Glutamatergic neuron (in vitro differentiated cells): ENCODE data around the gene PHLDB1. TPM values are rescaled to one million over a fixed set of nuclear protein-coding genes. Genes with fewer than 3 reads are reported as not detected.

ENCODE experiments used
- DNase-seq: peaks from one replicate; pipeline ENCODE4 v3.0.0; 2022
- H3K27ac Mint-ChIP-seq: one replicate; pipeline ENCODE4 v1.8.0; 2020; ENCODE audit warnings: mild to moderate bottlenecking, mixed read lengths, inconsistent platforms; ENCODE audit not compliant: unreplicated experiment
- H3K27me3 Mint-ChIP-seq: one replicate; pipeline ENCODE4 v1.8.0; 2020; ENCODE audit warnings: mild to moderate bottlenecking, moderate library complexity, mixed read lengths, inconsistent platforms; ENCODE audit not compliant: unreplicated experiment
- H3K36me3 Mint-ChIP-seq: one replicate; pipeline ENCODE4 v1.8.0; 2020; ENCODE audit warnings: mild to moderate bottlenecking, mixed read lengths, inconsistent platforms; ENCODE audit not compliant: unreplicated experiment
- H3K4me1 Mint-ChIP-seq: one replicate; pipeline ENCODE4 v1.8.0; 2020; ENCODE audit warnings: mild to moderate bottlenecking, low read depth, mixed read lengths, inconsistent platforms; ENCODE audit not compliant: unreplicated experiment
- H3K4me3 Mint-ChIP-seq: one replicate; pipeline ENCODE4 v1.8.0; 2020; ENCODE audit warnings: mild to moderate bottlenecking, mixed read lengths, inconsistent platforms; ENCODE audit not compliant: unreplicated experiment
- H3K9me3 Mint-ChIP-seq: one replicate; pipeline ENCODE4 v1.8.0; 2020; ENCODE audit warnings: mild to moderate bottlenecking, moderate library complexity, mixed read lengths, inconsistent platforms; ENCODE audit not compliant: unreplicated experiment
- microRNA-seq: library from miRNA; unstranded; fragments of <30 nt; microRNA quantifications from one replicate; pipeline ENCODE4, GENCODE V29; 2020; ENCODE audit not compliant: unreplicated experiment
- total RNA-seq: library from RNA; stranded (reverse); fragmentation: NEBNext Ultra II Directional; extraction: Animal tissue kit (Norgen Biotek cat#: 25700); gene quantifications from one replicate; pipeline ENCODE4 v1.2.1, GENCODE V29; 2021; ENCODE audit not compliant: unreplicated experiment
- TF ChIP-seq, protein P1 (sequence below): fragments of 200-600 bp; sonication (generic); IDR thresholded peaks from one replicate; pipeline ENCODE4 v1.5.0; 2021; ENCODE audit not compliant: partially characterized antibody, unreplicated experiment

Gene PHLDB1
- total RNA-seq, 1 donor from 2014 or later: 78.4 TPM

DNA sequence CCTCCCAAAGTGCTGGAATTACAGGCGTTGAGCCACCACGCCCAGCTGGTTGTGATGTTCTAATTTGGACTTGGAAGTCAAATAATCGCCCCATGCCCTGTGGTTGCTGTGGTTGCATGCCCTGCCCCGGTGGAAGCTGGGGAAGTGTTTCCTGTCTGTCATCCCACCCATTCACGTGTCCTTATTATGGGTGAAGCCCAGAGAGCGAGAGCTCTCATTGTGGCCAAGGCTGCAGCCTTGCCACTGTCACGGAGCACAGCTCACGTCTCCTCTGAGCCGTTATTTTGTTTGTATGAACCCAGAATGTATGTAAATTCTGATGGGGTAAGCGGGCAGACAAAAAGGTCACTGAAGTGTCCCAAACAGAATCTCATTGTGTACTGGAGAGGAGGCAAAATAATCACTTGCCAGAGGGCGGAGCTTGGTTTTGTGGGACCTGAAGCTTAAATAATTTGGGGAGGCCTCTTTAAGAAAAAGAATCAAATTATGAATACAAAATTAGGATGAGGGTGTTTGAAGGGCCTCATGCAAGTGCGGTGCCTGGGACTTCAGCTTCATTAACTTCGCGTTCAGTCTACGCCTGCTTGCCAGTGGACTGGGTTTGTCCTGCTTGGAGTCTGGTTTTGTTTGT lies 97.8 kb downstream of the PHLDB1 start:
- Mint-ChIP-seq H3K27ac (no peak overlapping the region), H3K27me3 (no peaks in the 10 kb centered on the region), H3K9me3 (no peaks in the 10 kb centered on the region), H3K4me1 (peaks cover 3% of the 10 kb centered on the region), H3K36me3 (no peaks in the 10 kb centered on the region), H3K4me3 (no peak overlapping the region)
- TF ChIP-seq, protein P1, sequence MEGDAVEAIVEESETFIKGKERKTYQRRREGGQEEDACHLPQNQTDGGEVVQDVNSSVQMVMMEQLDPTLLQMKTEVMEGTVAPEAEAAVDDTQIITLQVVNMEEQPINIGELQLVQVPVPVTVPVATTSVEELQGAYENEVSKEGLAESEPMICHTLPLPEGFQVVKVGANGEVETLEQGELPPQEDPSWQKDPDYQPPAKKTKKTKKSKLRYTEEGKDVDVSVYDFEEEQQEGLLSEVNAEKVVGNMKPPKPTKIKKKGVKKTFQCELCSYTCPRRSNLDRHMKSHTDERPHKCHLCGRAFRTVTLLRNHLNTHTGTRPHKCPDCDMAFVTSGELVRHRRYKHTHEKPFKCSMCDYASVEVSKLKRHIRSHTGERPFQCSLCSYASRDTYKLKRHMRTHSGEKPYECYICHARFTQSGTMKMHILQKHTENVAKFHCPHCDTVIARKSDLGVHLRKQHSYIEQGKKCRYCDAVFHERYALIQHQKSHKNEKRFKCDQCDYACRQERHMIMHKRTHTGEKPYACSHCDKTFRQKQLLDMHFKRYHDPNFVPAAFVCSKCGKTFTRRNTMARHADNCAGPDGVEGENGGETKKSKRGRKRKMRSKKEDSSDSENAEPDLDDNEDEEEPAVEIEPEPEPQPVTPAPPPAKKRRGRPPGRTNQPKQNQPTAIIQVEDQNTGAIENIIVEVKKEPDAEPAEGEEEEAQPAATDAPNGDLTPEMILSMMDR: no peak
- no peak for DNase-seq

DNA sequence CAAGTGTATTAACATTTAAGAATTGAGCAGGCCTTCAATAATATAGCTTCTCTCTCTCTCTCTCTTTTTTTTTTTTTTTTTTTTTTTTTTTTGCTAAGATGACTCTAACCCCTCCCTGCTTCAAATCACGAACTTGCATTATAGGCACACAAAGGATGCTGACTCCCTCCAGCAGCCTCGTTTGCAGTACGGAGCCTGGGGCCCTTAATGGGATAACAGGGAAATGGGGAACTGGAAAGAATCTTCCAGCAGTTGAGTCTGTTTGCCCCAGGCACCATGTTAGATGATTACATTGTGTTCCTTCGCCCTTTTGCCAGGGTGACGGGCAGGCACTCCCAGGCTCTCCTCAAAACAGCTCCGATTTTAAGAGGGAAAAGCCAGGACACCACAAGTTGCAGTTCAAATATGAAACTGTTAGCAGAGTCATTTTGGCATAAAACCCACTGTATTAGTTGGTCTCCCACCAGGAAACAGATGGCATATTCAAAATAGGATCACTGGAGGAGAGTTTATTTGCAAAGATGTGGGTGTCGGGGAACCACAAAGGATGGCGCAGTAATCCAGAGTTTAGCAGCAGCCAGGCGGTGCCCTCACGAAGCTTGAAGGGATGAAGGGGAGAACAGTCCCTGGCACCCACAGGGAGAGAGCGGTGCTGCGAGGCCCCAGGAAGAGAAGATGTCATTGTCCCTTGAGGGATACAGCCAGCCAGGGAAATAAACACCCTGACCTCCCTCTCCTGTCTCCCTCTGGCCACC lies 98.6 kb downstream of the PHLDB1 start:
- H3K4me1 Mint-ChIP-seq: peaks cover 3% of the 10 kb centered on the region
- H3K27me3 Mint-ChIP-seq: no peaks in the 10 kb centered on the region
- no peak overlapping the region for H3K4me3 Mint-ChIP-seq
- no peak overlapping the region for H3K27ac Mint-ChIP-seq
- TF ChIP-seq, protein P1: no peak
- no peaks in the 10 kb centered on the region for H3K36me3 Mint-ChIP-seq
- no peaks in the 10 kb centered on the region for H3K9me3 Mint-ChIP-seq
- no peak for DNase-seq

DNA sequence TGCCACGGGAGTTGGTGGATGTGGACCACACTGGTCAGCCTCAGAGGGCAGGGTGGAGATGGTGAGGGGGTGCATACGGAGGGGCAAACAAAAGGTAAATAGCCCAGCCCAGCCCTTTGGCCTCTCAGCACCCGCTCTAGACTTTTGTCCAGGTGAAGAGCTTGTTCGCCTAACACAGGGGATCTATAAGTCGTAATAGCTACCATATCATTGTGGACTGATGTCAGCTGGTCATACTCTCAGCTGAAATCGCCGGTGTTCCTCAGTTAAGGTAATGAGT lies 99.1 kb downstream of the PHLDB1 start:
- no peak for DNase-seq
- Mint-ChIP-seq H3K4me3 (no peak overlapping the region), H3K27ac (no peak overlapping the region), H3K27me3 (no peaks in the 10 kb centered on the region), H3K4me1 (peaks cover 3% of the 10 kb centered on the region), H3K36me3 (no peaks in the 10 kb centered on the region), H3K9me3 (no peaks in the 10 kb centered on the region)
- TF ChIP-seq, protein P1: no peak

Small RNA genes within 50 kb of the gene (microRNA-seq; reads per million reads assigned to microRNA genes)
- 0.83 reads per million for gene MIR6716

Other genes starting within 250 kb of the PHLDB1 start
- gene UBE4A, start 248.0 kb upstream of the PHLDB1 start, total RNA-seq: 44.0 TPM
- gene ATP5MG, start 206.0 kb upstream of the PHLDB1 start, total RNA-seq: 140 TPM
- 132 TPM for gene KMT2A, start 171.1 kb upstream of the PHLDB1 start, total RNA-seq
- 1.9 TPM for gene TTC36, start 80.1 kb upstream of the PHLDB1 start, total RNA-seq
- gene TMEM25, start 76.4 kb upstream of the PHLDB1 start, total RNA-seq: 76.8 TPM
- 21.1 TPM for gene IFT46, start 41.7 kb upstream of the PHLDB1 start, total RNA-seq
- 118 TPM for gene ARCN1, start 35.2 kb upstream of the PHLDB1 start, total RNA-seq
- gene TREH, start 72.0 kb downstream of the PHLDB1 start, total RNA-seq: not detected
- 188 TPM for gene DDX6, start 183.5 kb downstream of the PHLDB1 start, total RNA-seq